Measurements from ENCODE around the gene ARHGEF1. TPM values are rescaled to one million over a fixed set of nuclear protein-coding genes. Genes with fewer than 3 reads are reported as not detected.
"Not testable (repeated sequence)": the region's sequence is repeated elsewhere in the genome, so short reads cannot be mapped to it uniquely, and the experiment has no call there.

The ARHGEF1 gene
- total RNA-seq, 2 donors from 2014 or later: 75.3 to 104 TPM

DNA sequence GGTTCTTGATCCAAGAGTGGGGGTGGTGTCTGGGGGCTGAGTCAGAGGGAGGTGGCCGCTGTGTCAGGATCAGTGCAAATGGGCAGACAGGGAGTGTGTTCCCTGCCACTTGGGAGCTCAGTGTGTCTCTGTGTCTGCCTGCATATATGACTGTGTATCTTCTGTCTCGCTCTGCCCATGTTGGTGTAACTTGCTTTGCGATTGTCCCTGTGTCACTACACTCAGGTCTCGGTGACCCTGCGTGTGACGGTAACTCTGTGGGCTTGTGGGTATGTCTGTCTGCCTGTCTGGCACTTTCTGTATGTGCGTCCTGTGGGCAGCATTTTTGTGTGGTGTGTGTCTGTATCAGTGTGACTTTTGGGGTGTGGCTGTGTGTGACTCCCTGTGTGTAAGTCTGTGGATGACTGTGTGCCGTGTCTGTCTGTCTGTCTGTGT lies 53.4 kb downstream of the ARHGEF1 start:
- H3K27me3 ChIP-seq (replicated peaks; ENCODE audit: insufficient read depth): peaks cover 8% of the 10 kb centered on the region
- no peaks in the 10 kb centered on the region for H3K36me3 ChIP-seq
- ATAC-seq (ENCODE audit: insufficient number of reproducible peaks, low FRiP score, low read depth) (no peak), DNase-seq (ENCODE audit: low spot score) (no peak)
- H3K27ac ChIP-seq: no peak overlapping the region
- H3K4me3 ChIP-seq: no peak overlapping the region
- TF ChIP-seq, protein P1, sequence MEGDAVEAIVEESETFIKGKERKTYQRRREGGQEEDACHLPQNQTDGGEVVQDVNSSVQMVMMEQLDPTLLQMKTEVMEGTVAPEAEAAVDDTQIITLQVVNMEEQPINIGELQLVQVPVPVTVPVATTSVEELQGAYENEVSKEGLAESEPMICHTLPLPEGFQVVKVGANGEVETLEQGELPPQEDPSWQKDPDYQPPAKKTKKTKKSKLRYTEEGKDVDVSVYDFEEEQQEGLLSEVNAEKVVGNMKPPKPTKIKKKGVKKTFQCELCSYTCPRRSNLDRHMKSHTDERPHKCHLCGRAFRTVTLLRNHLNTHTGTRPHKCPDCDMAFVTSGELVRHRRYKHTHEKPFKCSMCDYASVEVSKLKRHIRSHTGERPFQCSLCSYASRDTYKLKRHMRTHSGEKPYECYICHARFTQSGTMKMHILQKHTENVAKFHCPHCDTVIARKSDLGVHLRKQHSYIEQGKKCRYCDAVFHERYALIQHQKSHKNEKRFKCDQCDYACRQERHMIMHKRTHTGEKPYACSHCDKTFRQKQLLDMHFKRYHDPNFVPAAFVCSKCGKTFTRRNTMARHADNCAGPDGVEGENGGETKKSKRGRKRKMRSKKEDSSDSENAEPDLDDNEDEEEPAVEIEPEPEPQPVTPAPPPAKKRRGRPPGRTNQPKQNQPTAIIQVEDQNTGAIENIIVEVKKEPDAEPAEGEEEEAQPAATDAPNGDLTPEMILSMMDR (IDR thresholded peaks at IDR 0.05): no peak
- H3K4me1 ChIP-seq (ENCODE audit: control insufficient read depth in 1 of 2, low read depth in 2 of 2): peaks cover 7 to 10% of the 10 kb centered on the region in 2 donors
- no peaks in the 10 kb centered on the region for H3K9me3 ChIP-seq

DNA sequence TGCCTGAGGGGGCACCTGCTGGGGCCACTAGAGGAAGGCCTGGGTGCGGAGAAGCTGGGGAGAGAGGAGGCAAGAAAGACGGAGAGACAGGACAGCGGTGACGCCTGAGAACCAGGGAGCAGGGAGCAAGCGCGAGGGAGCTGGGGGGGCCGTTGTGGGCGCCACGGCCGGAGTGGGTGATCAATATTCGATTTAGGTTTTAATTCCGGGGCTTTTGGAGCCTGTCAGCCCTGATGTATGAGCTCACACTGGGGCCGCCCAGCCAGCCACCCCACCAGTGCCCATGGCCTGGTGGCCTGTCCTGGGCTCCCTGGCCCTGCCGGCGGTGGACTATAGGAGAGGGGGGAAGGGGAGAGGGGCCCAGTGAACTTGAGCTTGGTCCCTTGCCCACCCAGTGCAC lies 54.0 kb downstream of the ARHGEF1 start:
- no peak for ATAC-seq (ENCODE audit: insufficient number of reproducible peaks, low FRiP score, low read depth)
- TF ChIP-seq, protein P1 (IDR thresholded peaks at IDR 0.05): no peak
- Histone ChIP-seq H3K4me3 (no peak overlapping the region), H3K4me1 (ENCODE audit: control insufficient read depth in 1 of 2, low read depth in 2 of 2) (peaks cover 7 to 10% of the 10 kb centered on the region in 2 donors), H3K27me3 (replicated peaks; ENCODE audit: insufficient read depth) (peaks cover 8% of the 10 kb centered on the region), H3K36me3 (no peaks in the 10 kb centered on the region), H3K27ac (no peak overlapping the region), H3K9me3 (no peaks in the 10 kb centered on the region)
- no peak for DNase-seq (ENCODE audit: low spot score)

DNA sequence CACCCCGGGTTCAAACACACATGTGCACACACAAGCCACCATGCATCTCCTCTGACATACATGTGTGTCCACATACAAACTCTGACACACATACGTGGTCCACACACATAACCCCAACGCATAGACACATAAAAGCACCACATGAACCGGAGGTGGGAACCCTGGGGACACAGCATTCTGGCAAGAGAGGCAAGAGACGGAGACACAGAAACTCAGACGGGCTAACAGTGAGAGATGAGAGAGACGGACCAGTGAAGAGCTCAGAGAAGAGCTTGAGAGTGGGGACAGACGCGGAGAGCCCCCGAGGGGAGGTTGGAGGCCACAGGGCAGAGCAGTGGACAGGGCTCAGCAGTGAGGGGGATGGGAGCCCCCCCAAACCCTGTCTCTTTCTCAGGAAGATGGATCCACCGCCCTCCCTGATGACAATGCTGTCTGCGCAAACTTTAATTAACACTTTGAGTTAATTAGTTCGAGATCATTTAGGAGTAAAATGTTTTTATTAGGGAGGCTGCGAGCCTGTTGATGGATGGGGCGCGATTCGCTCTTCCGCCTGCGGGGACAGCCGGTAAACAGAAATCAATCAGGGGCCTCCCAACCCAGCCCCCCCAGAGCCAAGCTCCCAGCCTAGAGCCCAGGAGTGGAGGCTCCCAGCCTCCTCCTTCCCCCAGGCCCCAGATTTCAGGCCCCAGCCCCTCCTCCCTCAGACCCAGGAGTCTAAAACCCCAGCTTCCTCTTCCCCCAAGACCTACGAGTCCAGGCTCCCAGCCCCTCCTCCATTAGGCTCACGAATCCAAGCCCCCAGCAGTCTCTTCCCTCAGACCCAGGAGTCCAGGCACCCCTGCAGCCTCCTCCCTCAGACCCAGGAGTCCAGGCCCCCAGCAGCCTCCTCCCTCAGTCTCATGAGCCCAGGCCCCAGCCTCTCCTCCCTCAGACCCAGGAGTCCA lies 54.8 kb downstream of the ARHGEF1 start:
- Histone ChIP-seq H3K9me3 (no peaks in the 10 kb centered on the region), H3K36me3 (no peaks in the 10 kb centered on the region), H3K4me1 (ENCODE audit: control insufficient read depth in 1 of 2, low read depth in 2 of 2) (peaks cover 7 to 10% of the 10 kb centered on the region in 2 donors), H3K4me3 (no peak overlapping the region), H3K27me3 (replicated peaks; ENCODE audit: insufficient read depth) (peaks cover 8% of the 10 kb centered on the region), H3K27ac (no peak overlapping the region)
- TF ChIP-seq, protein P1 (IDR thresholded peaks at IDR 0.05): no peak
- ATAC-seq (ENCODE audit: insufficient number of reproducible peaks, low FRiP score, low read depth): no peak
- DNase-seq (ENCODE audit: low spot score): no peak

DNA sequence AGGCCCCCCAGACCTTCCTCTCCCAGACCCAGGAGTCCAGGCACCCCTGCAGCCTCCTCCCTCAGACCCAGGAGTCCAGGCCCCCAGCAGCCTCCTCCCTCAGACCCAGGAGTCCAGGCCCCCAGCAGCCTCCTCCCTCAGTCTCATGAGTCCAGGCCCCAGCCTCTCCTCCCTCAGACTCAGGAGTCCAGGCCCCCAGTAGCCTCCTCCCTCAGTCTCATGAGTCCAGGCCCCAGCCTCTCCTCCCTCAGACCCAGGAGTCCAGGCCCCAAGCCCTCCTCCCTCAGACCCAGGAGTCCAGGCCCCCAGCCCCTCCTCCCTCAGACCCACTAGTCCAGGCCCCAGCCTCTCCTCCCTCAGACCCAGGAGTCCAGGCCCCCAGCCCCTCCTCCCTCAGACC lies 56.2 kb downstream of the ARHGEF1 start:
- ATAC-seq (ENCODE audit: insufficient number of reproducible peaks, low FRiP score, low read depth); H3K9me3 ChIP-seq; H3K27ac ChIP-seq; H3K4me3 ChIP-seq; H3K27me3 ChIP-seq (replicated peaks; ENCODE audit: insufficient read depth); H3K36me3 ChIP-seq; DNase-seq (ENCODE audit: low spot score); H3K4me1 ChIP-seq (ENCODE audit: control insufficient read depth in 1 of 2, low read depth in 2 of 2): not testable (repeated sequence)

DNA sequence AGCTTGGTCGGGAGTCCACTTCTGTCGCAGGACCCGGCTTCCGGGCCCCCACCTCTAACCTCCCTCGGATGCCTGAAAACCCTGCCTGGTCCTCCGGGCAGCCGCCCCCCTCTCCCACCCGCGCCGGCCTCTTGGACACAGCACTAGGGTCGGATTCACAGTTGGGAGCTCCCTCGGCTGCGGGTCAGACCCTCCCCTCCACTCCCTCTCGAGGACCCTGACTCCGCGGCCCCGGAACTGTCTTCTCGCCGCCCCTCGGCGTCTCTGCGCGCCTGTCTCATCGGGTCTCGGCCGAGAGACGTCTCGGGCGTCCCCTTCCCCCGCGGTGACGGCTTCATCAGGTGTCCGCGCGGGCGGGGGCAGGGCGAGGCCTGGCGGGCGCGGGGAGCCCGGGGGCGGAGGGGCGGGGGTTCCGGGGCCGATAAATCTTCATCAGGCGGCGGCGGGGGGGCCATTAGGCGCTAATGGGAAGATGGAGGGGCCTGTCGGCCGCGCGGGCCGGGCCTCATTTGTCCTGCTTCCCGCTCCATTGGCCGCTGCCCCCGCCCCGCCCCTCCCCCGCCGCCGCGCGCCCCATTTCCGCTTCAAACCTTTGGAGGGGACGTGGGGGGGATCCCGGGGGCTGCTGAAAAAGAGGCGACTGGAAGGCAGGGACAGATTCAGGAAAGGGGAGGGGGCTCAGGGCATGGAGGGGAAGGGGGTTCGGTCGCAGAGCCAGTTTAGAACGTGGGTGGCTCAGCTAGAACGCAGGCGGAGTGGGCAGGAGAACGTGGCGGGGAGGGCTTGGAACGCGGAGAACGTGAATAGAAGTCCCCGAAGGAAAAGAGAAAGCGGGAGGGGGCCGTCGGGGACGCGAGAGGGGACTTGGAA lies 57.1 kb downstream of the ARHGEF1 start:
- H3K36me3 ChIP-seq: no peaks in the 10 kb centered on the region
- H3K27me3 ChIP-seq (replicated peaks; ENCODE audit: insufficient read depth): peaks cover 8% of the 10 kb centered on the region
- peak overlapping the region; percentile 62 for H3K4me3 ChIP-seq
- TF ChIP-seq, protein P1 (IDR thresholded peaks at IDR 0.05): no peak
- DNase-seq (ENCODE audit: low spot score) (no peak), ATAC-seq (ENCODE audit: insufficient number of reproducible peaks, low FRiP score, low read depth) (no peak)
- H3K4me1 ChIP-seq (ENCODE audit: control insufficient read depth in 1 of 2, low read depth in 2 of 2): peaks cover 7 to 10% of the 10 kb centered on the region in 2 donors
- no peak overlapping the region for H3K27ac ChIP-seq
- no peaks in the 10 kb centered on the region for H3K9me3 ChIP-seq
